ENCODE results near the gene SLC7A9.
"Not testable (repeated sequence)": the region's sequence is repeated elsewhere in the genome, so short reads cannot be mapped to it uniquely, and the experiment has no call there.

Gene SLC7A9

GRCh38 chr19:32881766-32882165 lies 12.2 kb upstream of the SLC7A9 start:
- no peak for DNase-seq

- no peak for DNase-seq
Measured at GRCh38 chr19:32880622-32881021, 11.1 kb upstream of the SLC7A9 start.

GRCh38 chr19:32879741-32880140 lies 10.2 kb upstream of the SLC7A9 start:
- no peak for DNase-seq

- DNase-seq, result no peak
Measured at GRCh38 chr19:32878988-32879387, 9.4 kb upstream of the SLC7A9 start.

- DNase-seq, result no peak
Measured at GRCh38 chr19:32877977-32878745, 8.6 kb upstream of the SLC7A9 start.

- DNase-seq, result no peak
Measured at GRCh38 chr19:32877323-32877912, 7.9 kb upstream of the SLC7A9 start.

GRCh38 chr19:32876919-32877285 lies 7.3 kb upstream of the SLC7A9 start:
- DNase-seq, result no peak

- no peak for DNase-seq
Measured at GRCh38 chr19:32876236-32876918, 6.8 kb upstream of the SLC7A9 start.

GRCh38 chr19:32875428-32875827 lies 5.9 kb upstream of the SLC7A9 start:
- DNase-seq, result no peak

GRCh38 chr19:32874605-32875004 lies 5.0 kb upstream of the SLC7A9 start:
- no peak for DNase-seq

GRCh38 chr19:32873247-32873959 lies 3.8 kb upstream of the SLC7A9 start:
- no peak for DNase-seq

GRCh38 chr19:32872391-32872790 lies 2.8 kb upstream of the SLC7A9 start:
- no peak for DNase-seq

GRCh38 chr19:32870981-32871451 lies 1.4 kb upstream of the SLC7A9 start:
- DNase-seq, result no peak

- no peak for DNase-seq
Measured at GRCh38 chr19:32869966-32870573, 503 bp upstream of the SLC7A9 start.

GRCh38 chr19:32868206-32868950 lies 1.2 kb downstream of the SLC7A9 start:
- DNase-seq, result no peak

GRCh38 chr19:32867436-32867835 lies 2.1 kb downstream of the SLC7A9 start:
- DNase-seq, result not testable (repeated sequence)

GRCh38 chr19:32866564-32867265 lies 2.9 kb downstream of the SLC7A9 start:
- no peak for DNase-seq

- DNase-seq, result no peak
Measured at GRCh38 chr19:32866061-32866460, 3.5 kb downstream of the SLC7A9 start.

GRCh38 chr19:32865326-32865725 lies 4.2 kb downstream of the SLC7A9 start:
- no peak for DNase-seq

GRCh38 chr19:32864318-32865007 lies 5.1 kb downstream of the SLC7A9 start:
- DNase-seq, result no peak

- no peak for DNase-seq
Measured at GRCh38 chr19:32863841-32864240, 5.7 kb downstream of the SLC7A9 start.

All from activated naive CD4-positive, alpha-beta T cell (primary cell).